HCT116 (cell line): ENCODE results near the gene TMEM52B.

Experiments
- EZH2 ChIP-seq: fragments of 200-600 bp; sonication (generic); IDR thresholded peaks from 2 replicates; pipeline ENCODE4 v1.6.1; 2017; ENCODE audit warnings: antibody characterized with exemption, mixed run types
- EZH2phosphoT487 ChIP-seq: fragments of 200-600 bp; IDR thresholded peaks from 2 replicates; pipeline ENCODE4 v1.6.1; 2018; ENCODE audit warnings: antibody characterized with exemption, borderline replicate concordance
- POLR2A ChIP-seq: IDR thresholded peaks from 2 replicates; pipeline ENCODE4 v1.7.0; 2011; ENCODE audit warnings: borderline replicate concordance; ENCODE audit not compliant: insufficient read depth, insufficient read length; ENCODE audit errors: extremely low read depth
- SRF ChIP-seq: IDR thresholded peaks from 2 replicates; pipeline ENCODE4 v1.6.1; 2012; ENCODE audit warnings: low read depth
- ZFX ChIP-seq: fragments of 450-650 bp; IDR thresholded peaks from 2 replicates; pipeline ENCODE4 v1.6.1; 2017
- TF ChIP-seq, protein P1 (sequence below), 3 experiments: fragments of 200-600 bp in 1 of 3; sonication (generic) in 1 of 3; IDR thresholded peaks in 2 of 3; conservative IDR thresholded peaks in 1 of 3; 2 replicates each; pipeline ENCODE4 v1.5.1; 2012 to 2017; ENCODE audit warnings: low read depth in 2 of 3, low read length in 2 of 3, antibody characterized with exemption in 1 of 3, borderline replicate concordance in 1 of 3, control low read depth in 1 of 3, mild to moderate bottlenecking in 1 of 3, mixed read lengths in 1 of 3, mixed run types in 1 of 3, moderate library complexity in 1 of 3; ENCODE audit not compliant: insufficient read depth in 1 of 3
- TF ChIP-seq, protein P2 (sequence below): IDR thresholded peaks from 2 replicates; pipeline ENCODE4 v1.6.1; 2012; ENCODE audit warnings: low read depth
- TF ChIP-seq, protein P3 (sequence below): IDR thresholded peaks from 2 replicates; pipeline ENCODE4 v1.6.1; 2012

DNA sequence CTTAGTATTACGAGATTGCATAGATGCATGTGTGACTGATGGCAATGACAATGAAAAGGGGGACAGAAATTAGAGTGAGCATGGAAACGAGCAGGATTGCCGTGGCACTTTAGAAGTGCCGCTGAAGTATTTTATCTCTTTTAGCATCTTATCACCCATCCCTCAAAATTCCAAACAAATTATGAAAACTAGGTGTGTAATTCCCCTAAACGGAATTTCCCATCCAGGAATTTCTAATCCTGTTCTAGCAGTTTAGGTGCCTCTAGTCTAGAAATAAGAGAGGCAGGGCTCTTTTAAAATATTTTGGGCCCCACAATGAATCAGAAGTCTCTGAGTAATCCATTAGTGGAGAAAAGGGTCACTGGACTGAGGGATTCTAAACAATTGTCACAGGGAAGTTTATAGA is 947 bp downstream of the TMEM52B start:
- TF ChIP-seq ZFX (no peak), POLR2A (no peak), EZH2 (no peak), SRF (no peak), EZH2phosphoT487 (no peak)
- TF ChIP-seq, protein P1, sequence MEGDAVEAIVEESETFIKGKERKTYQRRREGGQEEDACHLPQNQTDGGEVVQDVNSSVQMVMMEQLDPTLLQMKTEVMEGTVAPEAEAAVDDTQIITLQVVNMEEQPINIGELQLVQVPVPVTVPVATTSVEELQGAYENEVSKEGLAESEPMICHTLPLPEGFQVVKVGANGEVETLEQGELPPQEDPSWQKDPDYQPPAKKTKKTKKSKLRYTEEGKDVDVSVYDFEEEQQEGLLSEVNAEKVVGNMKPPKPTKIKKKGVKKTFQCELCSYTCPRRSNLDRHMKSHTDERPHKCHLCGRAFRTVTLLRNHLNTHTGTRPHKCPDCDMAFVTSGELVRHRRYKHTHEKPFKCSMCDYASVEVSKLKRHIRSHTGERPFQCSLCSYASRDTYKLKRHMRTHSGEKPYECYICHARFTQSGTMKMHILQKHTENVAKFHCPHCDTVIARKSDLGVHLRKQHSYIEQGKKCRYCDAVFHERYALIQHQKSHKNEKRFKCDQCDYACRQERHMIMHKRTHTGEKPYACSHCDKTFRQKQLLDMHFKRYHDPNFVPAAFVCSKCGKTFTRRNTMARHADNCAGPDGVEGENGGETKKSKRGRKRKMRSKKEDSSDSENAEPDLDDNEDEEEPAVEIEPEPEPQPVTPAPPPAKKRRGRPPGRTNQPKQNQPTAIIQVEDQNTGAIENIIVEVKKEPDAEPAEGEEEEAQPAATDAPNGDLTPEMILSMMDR (IDR thresholded peaks at IDR 0.05 in 2 of 3, conservative IDR thresholded peaks at IDR 0.05 in 1 of 3; ENCODE audit: borderline replicate concordance in 1 of 3, insufficient read depth in 1 of 3, low read depth in 2 of 3, low read length in 2 of 3), result no peak
- TF ChIP-seq, protein P2, sequence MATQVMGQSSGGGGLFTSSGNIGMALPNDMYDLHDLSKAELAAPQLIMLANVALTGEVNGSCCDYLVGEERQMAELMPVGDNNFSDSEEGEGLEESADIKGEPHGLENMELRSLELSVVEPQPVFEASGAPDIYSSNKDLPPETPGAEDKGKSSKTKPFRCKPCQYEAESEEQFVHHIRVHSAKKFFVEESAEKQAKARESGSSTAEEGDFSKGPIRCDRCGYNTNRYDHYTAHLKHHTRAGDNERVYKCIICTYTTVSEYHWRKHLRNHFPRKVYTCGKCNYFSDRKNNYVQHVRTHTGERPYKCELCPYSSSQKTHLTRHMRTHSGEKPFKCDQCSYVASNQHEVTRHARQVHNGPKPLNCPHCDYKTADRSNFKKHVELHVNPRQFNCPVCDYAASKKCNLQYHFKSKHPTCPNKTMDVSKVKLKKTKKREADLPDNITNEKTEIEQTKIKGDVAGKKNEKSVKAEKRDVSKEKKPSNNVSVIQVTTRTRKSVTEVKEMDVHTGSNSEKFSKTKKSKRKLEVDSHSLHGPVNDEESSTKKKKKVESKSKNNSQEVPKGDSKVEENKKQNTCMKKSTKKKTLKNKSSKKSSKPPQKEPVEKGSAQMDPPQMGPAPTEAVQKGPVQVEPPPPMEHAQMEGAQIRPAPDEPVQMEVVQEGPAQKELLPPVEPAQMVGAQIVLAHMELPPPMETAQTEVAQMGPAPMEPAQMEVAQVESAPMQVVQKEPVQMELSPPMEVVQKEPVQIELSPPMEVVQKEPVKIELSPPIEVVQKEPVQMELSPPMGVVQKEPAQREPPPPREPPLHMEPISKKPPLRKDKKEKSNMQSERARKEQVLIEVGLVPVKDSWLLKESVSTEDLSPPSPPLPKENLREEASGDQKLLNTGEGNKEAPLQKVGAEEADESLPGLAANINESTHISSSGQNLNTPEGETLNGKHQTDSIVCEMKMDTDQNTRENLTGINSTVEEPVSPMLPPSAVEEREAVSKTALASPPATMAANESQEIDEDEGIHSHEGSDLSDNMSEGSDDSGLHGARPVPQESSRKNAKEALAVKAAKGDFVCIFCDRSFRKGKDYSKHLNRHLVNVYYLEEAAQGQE, result no peak
- TF ChIP-seq, protein P3, sequence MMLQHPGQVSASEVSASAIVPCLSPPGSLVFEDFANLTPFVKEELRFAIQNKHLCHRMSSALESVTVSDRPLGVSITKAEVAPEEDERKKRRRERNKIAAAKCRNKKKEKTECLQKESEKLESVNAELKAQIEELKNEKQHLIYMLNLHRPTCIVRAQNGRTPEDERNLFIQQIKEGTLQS, result no peak
